CD8-positive, alpha-beta memory T cell (primary cell): ENCODE results near the gene REP15. TPM values are rescaled to one million over a fixed set of nuclear protein-coding genes. Genes with fewer than 3 reads are reported as not detected.

Experiments used
- CTCF ChIA-PET: fragments of 350-600 bp; sonication (Branson Sonifier 250); formaldehyde crosslinking; loops from one replicate; lab custom pipeline; 2021; ENCODE audit warnings: antibody characterized with exemption; lab: Charles Lee
- POLR2A ChIA-PET: fragments of 350-600 bp; sonication (Branson Sonifier 250); formaldehyde crosslinking; loops from one replicate; lab custom pipeline; 2021; ENCODE audit warnings: antibody characterized with exemption; lab: Charles Lee
- DNase-seq, 5 donors: peaks; one replicate each; pipeline versions ENCODE4 v3.0.0 to v3.0.0-alpha.2; 2020 to 2022; ENCODE audit warnings: mixed read lengths in 1 of 5
- H3K27ac ChIP-seq: one replicate; pipeline ENCODE4 v1.7.0; 2013; ENCODE audit warnings: low read depth, mild to moderate bottlenecking, low read length, moderate library complexity
- H3K27me3 ChIP-seq: 2 replicates; pipeline ENCODE4 v1.7.0; 2013; ENCODE audit warnings: low read length, mild to moderate bottlenecking; ENCODE audit not compliant: insufficient read depth, poor library complexity, severe bottlenecking
- H3K36me3 ChIP-seq: 2 replicates; pipeline ENCODE4 v1.7.0; 2013; ENCODE audit warnings: mild to moderate bottlenecking, low read length, moderate library complexity; ENCODE audit not compliant: insufficient read depth
- H3K4me1 ChIP-seq: 2 replicates; pipeline ENCODE4 v1.7.0; 2013; ENCODE audit warnings: mild to moderate bottlenecking, low read length, moderate library complexity; ENCODE audit not compliant: insufficient read depth
- H3K4me3 ChIP-seq: 2 replicates; pipeline ENCODE4 v1.7.0; 2013; ENCODE audit warnings: mild to moderate bottlenecking, low read length
- H3K9me3 ChIP-seq: 2 replicates; pipeline ENCODE4 v1.7.0; 2013; ENCODE audit warnings: mild to moderate bottlenecking, low read length
- H3K27ac Mint-ChIP-seq, 8 donors: one replicate each; pipeline ENCODE4 v1.8.0; 2020 to 2021; ENCODE audit warnings: mixed read lengths in 8 of 8, mild to moderate bottlenecking in 6 of 8, inconsistent platforms in 3 of 8, moderate library complexity in 3 of 8
- H3K27me3 Mint-ChIP-seq, 2 donors: one replicate each; pipeline ENCODE4 v1.8.0; 2020 to 2021; ENCODE audit warnings: mixed read lengths in 2 of 2, mild to moderate bottlenecking in 1 of 2, moderate library complexity in 1 of 2
- H3K36me3 Mint-ChIP-seq, 3 donors: one replicate each; pipeline ENCODE4 v1.8.0; 2020 to 2021; ENCODE audit warnings: mixed read lengths in 3 of 3, inconsistent platforms in 1 of 3, mild to moderate bottlenecking in 1 of 3
- H3K4me1 Mint-ChIP-seq, 3 donors: one replicate each; pipeline ENCODE4 v1.8.0; 2020 to 2021; ENCODE audit warnings: mixed read lengths in 3 of 3, inconsistent platforms in 1 of 3, mild to moderate bottlenecking in 1 of 3
- H3K4me3 Mint-ChIP-seq, 7 donors: one replicate each; pipeline ENCODE4 v1.8.0; 2020 to 2021; ENCODE audit warnings: mixed read lengths in 7 of 7, mild to moderate bottlenecking in 6 of 7, moderate library complexity in 4 of 7, inconsistent platforms in 2 of 7
- H3K9me3 Mint-ChIP-seq, 5 donors: one replicate each; pipeline ENCODE4 v1.8.0; 2020 to 2022; ENCODE audit warnings: mixed read lengths in 5 of 5, mild to moderate bottlenecking in 3 of 5, moderate library complexity in 2 of 5, inconsistent platforms in 1 of 5
- polyA plus RNA-seq: library from polyadenylated mRNA; unstranded; fragments of 300-500 nt; fragmentation: Illumina TruSeq; gene quantifications from one replicate; pipeline ENCODE4 v1.2.3, GENCODE V29; 2021
- total RNA-seq, 2 experiments: library from RNA; stranded (reverse); gene quantifications; one replicate each; pipeline ENCODE4 v1.2.3, GENCODE V29; 2021

Gene REP15
- total and polyA plus RNA-seq, 3 experiments from 2014 or later, result 0.35 TPM; not detected in 2

GRCh38 chr12:27685274-27685673 lies 11.0 kb upstream of the REP15 start:
- POLR2A ChIA-PET, result no interaction called here
- Mint-ChIP-seq H3K4me3 (no peak overlapping the region), H3K4me1 (no peaks in the 10 kb centered on the region), H3K27me3 (peaks cover 0 to 2% of the 10 kb centered on the region in 2 donors), H3K27ac (no peak overlapping the region), H3K36me3 (peaks cover 0 to 3% (median 1%) of the 10 kb centered on the region in 3 donors), H3K9me3 (no peaks in the 10 kb centered on the region)
- Histone ChIP-seq H3K27me3 (no peaks in the 10 kb centered on the region), H3K9me3 (no peaks in the 10 kb centered on the region), H3K4me3 (no peak overlapping the region), H3K27ac (no peak overlapping the region), H3K36me3 (no peaks in the 10 kb centered on the region), H3K4me1 (no peaks in the 10 kb centered on the region)
- no peak for DNase-seq
- CTCF ChIA-PET, result no interaction called here

- CTCF ChIA-PET, result no interaction called here
- Histone ChIP-seq H3K36me3 (no peaks in the 10 kb centered on the region), H3K4me3 (no peak overlapping the region), H3K27me3 (no peaks in the 10 kb centered on the region), H3K9me3 (no peaks in the 10 kb centered on the region), H3K27ac (no peak overlapping the region), H3K4me1 (no peaks in the 10 kb centered on the region)
- peaks cover 0 to 2% of the 10 kb centered on the region in 2 donors for H3K27me3 Mint-ChIP-seq
- no peak for DNase-seq
- H3K4me1 Mint-ChIP-seq, result no peaks in the 10 kb centered on the region
- H3K36me3 Mint-ChIP-seq, result peaks cover 0 to 3% (median 1%) of the 10 kb centered on the region in 3 donors
- H3K4me3 Mint-ChIP-seq, result no peak overlapping the region
- POLR2A ChIA-PET, result no interaction called here
- H3K9me3 Mint-ChIP-seq, result no peaks in the 10 kb centered on the region
- no peak overlapping the region for H3K27ac Mint-ChIP-seq
Observed at GRCh38 chr12:27686147-27686546, 10.1 kb upstream of the REP15 start.

- no peaks in the 10 kb centered on the region for H3K36me3 ChIP-seq
- POLR2A ChIA-PET, result no interaction called here
- no peak overlapping the region for H3K27ac ChIP-seq
- H3K4me1 ChIP-seq, result no peaks in the 10 kb centered on the region
- no peaks in the 10 kb centered on the region for H3K9me3 ChIP-seq
- Mint-ChIP-seq H3K27ac (no peak overlapping the region), H3K36me3 (peaks cover 0 to 4% (median 1%) of the 10 kb centered on the region in 3 donors), H3K9me3 (no peaks in the 10 kb centered on the region), H3K4me3 (no peak overlapping the region), H3K4me1 (no peaks in the 10 kb centered on the region), H3K27me3 (peaks cover 0 to 2% of the 10 kb centered on the region in 2 donors)
- no peak overlapping the region for H3K4me3 ChIP-seq
- H3K27me3 ChIP-seq, result no peaks in the 10 kb centered on the region
- CTCF ChIA-PET, result interaction anchor here (1.0 kb wide), 1 partner anchor 25 kb away, joined by 3 read pairs; no protein-coding TSS in a partner anchor
- no peak for DNase-seq
Observed at GRCh38 chr12:27688671-27689070, 7.6 kb upstream of the REP15 start.

GRCh38 chr12:27689558-27690180 lies 6.6 kb upstream of the REP15 start:
- Histone ChIP-seq H3K9me3 (no peaks in the 10 kb centered on the region), H3K4me1 (no peaks in the 10 kb centered on the region), H3K4me3 (no peak overlapping the region), H3K27ac (no peak overlapping the region), H3K36me3 (no peaks in the 10 kb centered on the region), H3K27me3 (no peaks in the 10 kb centered on the region)
- POLR2A ChIA-PET, result no interaction called here
- Mint-ChIP-seq H3K36me3 (peaks cover 0 to 4% (median 1%) of the 10 kb centered on the region in 3 donors), H3K4me1 (no peaks in the 10 kb centered on the region), H3K4me3 (no peak overlapping the region), H3K9me3 (no peaks in the 10 kb centered on the region), H3K27me3 (peaks cover 0 to 2% of the 10 kb centered on the region in 2 donors), H3K27ac (no peak overlapping the region)
- CTCF ChIA-PET, result interaction anchor here (1.0 kb wide), 1 partner anchor 26 kb away, joined by 3 read pairs; no protein-coding TSS in a partner anchor
- DNase-seq, result no peak

GRCh38 chr12:27693403-27693802 lies 2.8 kb upstream of the REP15 start:
- Mint-ChIP-seq H3K4me3 (no peak overlapping the region), H3K27ac (no peak overlapping the region), H3K27me3 (peaks cover 2 to 12% of the 10 kb centered on the region in 2 donors), H3K36me3 (peaks cover 0 to 3% (median 0%) of the 10 kb centered on the region in 3 donors), H3K4me1 (no peaks in the 10 kb centered on the region), H3K9me3 (no peaks in the 10 kb centered on the region)
- Histone ChIP-seq H3K9me3 (no peaks in the 10 kb centered on the region), H3K27me3 (no peaks in the 10 kb centered on the region), H3K4me1 (no peaks in the 10 kb centered on the region), H3K27ac (no peak overlapping the region), H3K36me3 (no peaks in the 10 kb centered on the region), H3K4me3 (no peak overlapping the region)
- CTCF ChIA-PET, result no interaction called here
- POLR2A ChIA-PET, result no interaction called here
- no peak for DNase-seq

GRCh38 chr12:27695556-27696292 lies 523 bp upstream of the REP15 start:
- Histone ChIP-seq H3K9me3 (no peaks in the 10 kb centered on the region), H3K27ac (no peak overlapping the region), H3K36me3 (no peaks in the 10 kb centered on the region), H3K4me1 (no peaks in the 10 kb centered on the region), H3K4me3 (no peak overlapping the region), H3K27me3 (no peaks in the 10 kb centered on the region)
- Mint-ChIP-seq H3K36me3 (peaks cover 0 to 1% (median 0%) of the 10 kb centered on the region in 3 donors), H3K4me1 (no peaks in the 10 kb centered on the region), H3K4me3 (no peak overlapping the region), H3K27me3 (peaks cover 1 to 30% of the 10 kb centered on the region in 2 donors), H3K9me3 (no peaks in the 10 kb centered on the region), H3K27ac (peak overlapping the region in 1 of 8 donors; percentile 73)
- CTCF ChIA-PET, result no interaction called here
- no peak for DNase-seq
- POLR2A ChIA-PET, result no interaction called here

- H3K4me1 Mint-ChIP-seq, result no peaks in the 10 kb centered on the region
- no peaks in the 10 kb centered on the region for H3K4me1 ChIP-seq
- H3K36me3 Mint-ChIP-seq, result peaks cover 0 to 1% (median 0%) of the 10 kb centered on the region in 3 donors
- H3K27ac Mint-ChIP-seq, result no peak overlapping the region
- H3K27me3 ChIP-seq, result no peaks in the 10 kb centered on the region
- H3K4me3 Mint-ChIP-seq, result no peak overlapping the region
- H3K9me3 Mint-ChIP-seq, result no peaks in the 10 kb centered on the region
- no peak for DNase-seq
- ChIA-PET CTCF (no interaction called here), POLR2A (no interaction called here)
- no peak overlapping the region for H3K27ac ChIP-seq
- H3K27me3 Mint-ChIP-seq, result peaks cover 7 to 30% of the 10 kb centered on the region in 2 donors
- H3K36me3 ChIP-seq, result no peaks in the 10 kb centered on the region
- H3K4me3 ChIP-seq, result no peak overlapping the region
- no peaks in the 10 kb centered on the region for H3K9me3 ChIP-seq
Observed at GRCh38 chr12:27696864-27697564, 767 bp downstream of the REP15 start.
